GM19025 (cell line): ENCODE results near the gene PLXND1.

Experiments used
- ATAC-seq: cut with Tn5 transposase; IDR thresholded peaks from one replicate; pipeline ENCODE4 v1.9.1; 2021; ENCODE audit warnings: mild to moderate bottlenecking, low read depth, moderate library complexity; ENCODE audit not compliant: unreplicated experiment

The PLXND1 gene

DNA sequence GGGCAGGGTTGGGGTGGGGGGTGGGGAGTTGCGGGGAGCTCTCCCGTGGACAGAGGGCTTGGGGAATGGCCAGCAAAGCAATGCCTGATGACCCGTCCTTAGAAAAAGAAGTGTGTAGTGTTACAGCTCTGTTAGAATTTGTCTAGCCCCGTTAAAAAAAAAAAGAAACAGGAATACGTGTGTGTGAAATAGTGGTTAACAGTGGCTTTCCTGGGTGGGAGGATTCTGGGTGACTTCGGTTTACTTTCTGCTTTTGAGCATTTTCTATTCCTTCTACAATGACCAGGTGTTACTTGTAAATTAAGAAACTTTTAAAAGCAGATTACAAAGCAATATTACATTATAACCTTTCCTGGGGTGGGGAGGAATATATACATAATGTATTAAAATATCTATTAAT is 38.5 kb downstream of the PLXND1 start:
- ATAC-seq, result no peak

DNA sequence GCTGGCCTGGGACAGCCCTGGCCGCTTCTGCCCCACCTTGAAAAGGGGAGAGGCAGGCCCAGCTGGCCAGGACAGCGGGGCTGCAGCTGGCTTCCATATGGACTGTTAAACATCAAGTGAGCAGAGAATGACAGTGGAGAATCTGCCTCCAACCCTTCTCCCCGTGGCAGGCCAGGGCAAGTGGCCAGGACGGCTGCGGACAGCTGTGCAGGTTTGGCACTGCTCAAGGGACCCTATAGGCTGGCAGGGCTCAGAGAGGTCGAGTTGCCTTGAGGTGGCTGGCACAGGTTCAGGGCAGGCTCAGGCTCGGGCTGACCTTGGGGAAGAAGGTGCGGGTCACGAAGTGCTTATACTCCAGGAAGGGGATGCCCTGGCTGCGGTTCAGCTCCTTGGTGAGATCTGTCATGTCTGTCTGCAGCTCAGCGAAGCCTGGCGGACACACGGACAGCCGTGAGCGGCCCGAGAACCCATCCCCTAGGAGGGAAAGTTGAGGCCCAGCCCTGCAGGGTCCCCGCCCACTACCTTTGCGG is 39.2 kb downstream of the PLXND1 start:
- ATAC-seq, result no peak

DNA sequence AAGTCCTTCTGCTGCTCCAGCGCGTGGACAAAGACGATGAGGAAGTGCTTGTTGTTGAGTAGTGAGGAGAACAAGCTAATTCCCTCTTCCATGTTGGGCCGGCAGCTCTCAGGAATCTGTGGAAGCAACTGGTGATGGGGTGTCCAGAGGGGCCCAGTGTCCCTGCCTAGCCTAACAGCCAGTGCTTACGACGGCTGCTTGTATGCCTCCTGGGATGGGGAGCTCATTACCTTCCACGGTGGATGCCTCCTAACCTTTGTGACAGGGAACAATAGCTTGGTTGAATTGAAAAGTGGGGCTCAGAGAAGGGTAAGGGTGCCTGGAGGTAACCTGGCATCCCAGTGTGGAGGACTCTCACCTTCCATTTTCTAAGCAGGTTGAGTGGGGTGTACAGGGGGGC is 40.6 kb downstream of the PLXND1 start:
- no peak for ATAC-seq

DNA sequence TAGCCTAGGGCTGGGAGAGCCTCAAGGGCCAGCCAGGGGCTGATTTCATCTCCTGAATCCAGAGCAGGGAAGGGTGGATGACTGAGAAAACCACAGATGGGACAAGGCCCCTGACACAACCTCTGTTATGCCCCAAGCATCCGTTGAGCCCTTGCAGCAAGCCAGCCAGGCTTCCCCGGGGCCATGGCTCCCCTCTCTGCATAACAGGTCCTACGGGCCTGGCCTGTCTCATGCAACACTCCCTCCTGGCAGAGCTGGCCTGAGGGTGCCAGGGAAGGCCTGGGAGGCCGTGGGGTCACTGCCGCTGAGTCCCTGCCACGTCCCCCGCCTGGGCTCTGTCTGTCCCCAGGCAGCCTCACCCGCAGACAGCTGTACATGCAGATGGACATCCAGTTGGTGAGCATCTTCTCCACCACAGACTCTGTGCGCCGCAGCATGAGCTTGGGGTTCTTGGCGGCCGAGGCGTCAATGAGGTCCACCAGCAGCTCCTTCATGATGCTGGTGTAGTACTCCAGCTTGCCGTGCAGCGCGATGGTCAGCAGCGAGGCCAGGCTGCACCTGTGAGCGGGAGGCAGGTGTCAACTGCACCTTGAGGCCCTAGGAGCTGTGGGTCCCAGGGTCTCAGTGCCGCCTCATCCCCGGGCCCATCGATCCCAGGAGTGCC is 41.4 kb downstream of the PLXND1 start:
- ATAC-seq, result no peak

DNA sequence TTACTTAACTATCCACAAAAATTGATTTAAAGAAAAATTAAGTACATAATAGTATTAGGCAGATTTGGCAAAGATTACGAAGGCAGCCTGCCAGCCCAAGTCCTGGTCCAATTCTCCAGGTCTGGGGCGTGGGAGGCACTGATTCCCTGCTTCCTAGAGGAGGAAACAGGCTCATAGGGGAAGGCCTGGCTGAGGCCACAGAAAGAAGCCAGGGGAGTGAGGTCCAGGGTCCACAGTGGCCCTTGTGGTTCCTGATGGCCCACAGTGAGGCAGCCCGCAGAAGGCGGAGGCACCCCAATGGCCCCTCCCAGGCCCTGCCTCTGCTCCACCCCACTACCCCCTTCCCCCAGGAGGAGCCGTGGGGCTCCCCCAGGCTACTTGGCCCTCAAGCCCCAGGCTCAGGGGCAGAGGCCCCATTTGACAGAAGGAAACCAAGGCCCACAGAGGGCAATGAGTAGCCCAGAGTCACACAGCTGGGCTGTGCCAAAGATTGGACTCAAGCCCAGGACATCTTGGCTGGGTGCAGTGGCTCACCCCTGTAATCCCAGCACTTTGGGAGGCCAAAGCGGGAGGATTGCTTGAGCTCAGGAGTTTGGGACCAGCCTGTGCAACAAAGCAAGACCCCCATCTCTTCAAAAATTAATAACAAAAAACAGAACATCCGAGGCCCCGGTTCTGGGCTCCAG is 42.5 kb downstream of the PLXND1 start:
- ATAC-seq, result no peak

DNA sequence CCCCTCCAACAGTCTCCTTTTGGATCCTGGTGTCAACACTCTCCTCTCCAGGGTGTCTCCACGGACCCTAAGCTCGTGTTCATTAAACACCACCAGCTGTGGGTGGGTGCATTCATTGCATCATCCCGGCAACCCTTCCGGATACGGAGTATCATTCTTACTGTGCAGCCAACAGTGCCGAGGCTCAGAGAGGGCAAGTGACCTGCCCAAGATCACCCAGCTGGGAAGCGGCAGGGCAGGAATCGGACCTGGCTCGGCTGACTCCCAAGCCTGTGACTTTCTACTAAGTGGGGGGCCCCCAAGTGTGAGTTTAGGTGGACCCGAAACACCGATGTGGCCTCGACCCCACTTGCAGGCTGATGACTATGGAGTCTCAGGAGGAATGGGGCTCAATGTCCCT is 43.1 kb downstream of the PLXND1 start:
- ATAC-seq, result no peak

DNA sequence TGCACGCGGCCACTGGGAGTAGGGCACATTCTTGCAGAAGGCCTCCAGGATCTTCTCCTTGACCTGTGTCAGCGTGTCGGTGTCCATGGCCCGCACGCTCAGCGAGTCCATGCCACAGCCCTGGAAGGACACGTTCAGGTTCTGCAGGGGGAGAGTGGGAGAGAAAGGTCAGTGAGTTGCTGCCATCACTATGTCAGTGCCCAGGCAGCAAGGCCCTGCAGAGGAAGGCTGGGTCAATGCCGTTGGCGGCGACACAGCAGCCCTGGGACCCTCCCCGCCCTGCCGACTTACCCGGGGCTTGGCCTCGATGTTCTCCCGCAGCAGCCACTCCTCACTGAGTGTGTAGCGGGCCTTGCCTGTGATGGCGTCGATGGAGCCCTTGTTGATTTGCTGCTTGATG is 43.7 kb downstream of the PLXND1 start:
- no peak for ATAC-seq

DNA sequence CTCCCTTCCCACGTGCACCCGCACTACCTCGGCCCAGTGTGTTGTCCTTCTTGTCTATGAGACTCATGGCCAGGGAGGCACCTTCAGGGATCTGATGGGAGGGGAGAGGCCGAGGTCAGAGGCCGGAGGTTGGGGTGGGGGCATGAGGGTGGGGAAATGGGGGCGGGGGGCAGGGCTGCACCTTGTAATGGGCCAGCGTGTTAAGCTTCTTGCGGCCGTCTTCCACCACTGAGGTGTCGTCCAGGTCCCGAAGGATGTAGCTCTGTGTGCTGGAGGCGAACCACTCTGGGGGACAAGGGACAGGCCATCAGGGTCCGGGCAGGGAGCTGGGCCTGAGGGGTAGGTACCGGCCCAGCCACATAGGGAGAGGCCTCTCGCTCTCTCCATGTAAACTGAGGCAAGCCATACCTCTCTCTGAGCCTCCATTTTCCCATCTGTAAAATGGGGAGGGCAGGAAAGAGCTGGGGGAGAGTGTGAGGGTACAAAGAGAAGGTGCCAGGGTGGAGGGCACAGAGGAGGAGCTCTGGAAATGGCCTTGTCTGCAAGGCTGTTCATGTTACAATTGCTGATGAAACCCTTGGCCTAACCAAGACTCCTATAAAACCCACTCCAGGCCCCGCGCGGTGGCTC is 44.7 kb downstream of the PLXND1 start:
- ATAC-seq, result no peak

DNA sequence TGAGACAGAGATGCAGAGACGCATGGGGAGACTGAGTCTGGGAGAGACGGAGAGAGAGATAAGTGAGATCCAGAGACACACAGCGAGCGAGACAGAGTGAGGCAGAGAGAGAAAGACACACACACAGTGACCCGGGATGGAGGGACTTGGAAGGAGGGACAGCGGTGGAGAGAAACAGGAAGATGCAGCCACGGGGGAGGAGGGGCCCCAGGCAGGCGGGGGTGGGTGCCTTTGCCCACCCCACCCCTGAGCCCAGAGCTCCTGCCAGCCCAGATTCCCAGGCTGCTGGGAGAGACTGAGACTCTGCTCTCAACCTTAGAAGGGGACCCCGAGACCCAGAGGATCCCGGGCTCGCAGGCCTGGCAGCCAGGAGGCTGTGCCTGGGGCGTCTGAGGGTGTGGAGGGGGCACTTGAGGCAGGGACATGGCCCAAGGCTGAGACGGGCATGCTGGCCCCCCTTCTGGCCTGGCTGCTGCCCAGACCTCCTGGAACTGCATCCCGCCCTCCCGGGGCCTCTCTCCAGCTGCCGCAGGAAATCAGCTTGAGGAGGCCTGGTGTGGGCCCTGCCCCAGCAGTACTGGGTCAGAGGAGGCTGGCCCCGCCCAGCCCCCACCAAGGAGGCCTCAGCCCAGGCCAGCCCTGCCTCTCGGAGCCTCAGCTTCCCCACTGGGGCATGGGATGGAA is 45.4 kb downstream of the PLXND1 start:
- ATAC-seq, result no peak

DNA sequence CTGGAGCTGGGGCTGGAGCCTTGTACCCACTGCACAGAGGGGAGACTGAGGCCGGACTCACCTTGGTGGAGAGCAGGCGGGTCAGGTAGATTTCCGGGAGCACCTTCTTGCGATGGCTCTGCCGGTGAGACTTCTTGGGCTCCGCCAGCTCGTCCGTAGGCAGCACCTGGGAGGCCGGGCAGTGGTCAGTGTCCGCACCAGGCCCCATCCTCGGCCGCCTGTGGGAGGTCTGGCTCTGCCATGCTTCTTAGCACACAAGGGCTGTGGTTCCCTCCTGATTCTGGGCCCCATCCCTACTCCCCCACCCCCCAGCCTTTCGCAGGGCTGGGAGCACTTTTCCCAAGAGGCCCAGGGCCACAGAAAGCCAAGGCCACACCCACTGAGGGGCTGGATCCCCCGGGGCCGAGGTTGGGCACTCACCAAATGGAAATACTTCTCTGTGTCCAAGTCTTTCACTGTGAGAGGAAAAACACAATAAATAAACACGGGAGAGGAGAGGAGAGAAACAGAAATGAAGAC is 46.1 kb downstream of the PLXND1 start:
- no peak for ATAC-seq

DNA sequence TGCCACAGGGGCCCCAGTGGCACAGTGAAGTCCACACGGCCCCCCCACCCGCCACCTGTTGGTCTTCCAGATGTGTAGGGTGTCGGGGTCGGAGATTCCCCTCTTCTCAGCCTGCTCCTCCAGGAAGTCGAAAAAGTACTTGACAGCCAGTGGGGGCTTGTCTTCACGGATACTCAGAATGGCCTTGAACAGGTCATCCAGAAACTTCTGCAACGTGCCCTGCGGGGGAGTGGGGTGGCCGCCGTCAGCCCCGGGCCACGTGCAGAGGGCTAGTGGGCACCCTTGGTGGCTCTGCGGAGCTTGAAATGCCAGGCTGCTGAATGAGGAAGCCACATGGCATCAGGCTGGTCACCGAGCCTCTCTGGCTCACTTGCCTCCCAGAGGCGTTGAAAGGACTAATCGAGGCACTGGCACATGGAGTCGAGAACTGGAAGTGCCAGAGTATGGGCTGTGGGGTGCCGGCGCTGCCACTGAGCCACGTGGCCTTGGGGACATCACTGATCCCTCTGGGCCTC is 46.9 kb downstream of the PLXND1 start:
- ATAC-seq, result no peak

DNA sequence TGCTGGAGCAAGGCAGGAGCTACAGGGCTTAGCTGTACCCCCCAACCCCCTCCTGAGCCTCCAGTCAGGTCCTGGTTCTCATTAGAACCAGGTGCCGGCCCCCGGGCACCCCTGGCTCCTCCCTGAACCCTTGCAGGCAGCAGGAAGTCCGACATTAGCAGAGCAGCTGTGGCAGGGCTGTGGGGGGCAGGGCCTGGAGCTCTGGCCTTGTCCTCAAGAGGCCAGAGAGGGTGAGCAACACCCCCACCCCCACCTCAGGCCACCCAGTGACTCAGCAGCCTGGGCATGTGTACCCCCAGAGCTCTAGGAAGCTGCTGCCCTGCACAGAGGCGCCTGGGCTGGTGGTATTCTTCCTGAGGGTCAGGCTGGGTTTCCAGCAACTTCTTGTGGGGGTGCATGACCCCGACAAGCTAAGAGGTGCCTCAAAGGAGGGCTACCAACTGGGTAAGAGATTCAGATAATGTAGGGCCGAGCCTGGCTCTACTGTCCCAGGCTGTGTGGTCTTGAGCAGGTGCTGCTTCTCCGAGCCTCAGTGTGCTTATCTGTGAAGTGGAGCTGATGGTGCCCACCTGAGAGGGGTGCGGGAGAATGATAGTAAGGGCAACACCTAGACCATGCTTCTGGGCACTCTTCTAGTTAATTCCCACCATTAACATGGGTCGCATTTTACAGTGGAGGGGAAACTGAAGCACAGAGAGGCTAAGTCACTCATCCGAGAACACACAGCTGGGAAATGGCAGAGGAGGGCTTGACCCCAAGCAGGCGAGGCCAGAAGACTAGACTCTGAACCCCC is 47.5 kb downstream of the PLXND1 start:
- no peak for ATAC-seq

DNA sequence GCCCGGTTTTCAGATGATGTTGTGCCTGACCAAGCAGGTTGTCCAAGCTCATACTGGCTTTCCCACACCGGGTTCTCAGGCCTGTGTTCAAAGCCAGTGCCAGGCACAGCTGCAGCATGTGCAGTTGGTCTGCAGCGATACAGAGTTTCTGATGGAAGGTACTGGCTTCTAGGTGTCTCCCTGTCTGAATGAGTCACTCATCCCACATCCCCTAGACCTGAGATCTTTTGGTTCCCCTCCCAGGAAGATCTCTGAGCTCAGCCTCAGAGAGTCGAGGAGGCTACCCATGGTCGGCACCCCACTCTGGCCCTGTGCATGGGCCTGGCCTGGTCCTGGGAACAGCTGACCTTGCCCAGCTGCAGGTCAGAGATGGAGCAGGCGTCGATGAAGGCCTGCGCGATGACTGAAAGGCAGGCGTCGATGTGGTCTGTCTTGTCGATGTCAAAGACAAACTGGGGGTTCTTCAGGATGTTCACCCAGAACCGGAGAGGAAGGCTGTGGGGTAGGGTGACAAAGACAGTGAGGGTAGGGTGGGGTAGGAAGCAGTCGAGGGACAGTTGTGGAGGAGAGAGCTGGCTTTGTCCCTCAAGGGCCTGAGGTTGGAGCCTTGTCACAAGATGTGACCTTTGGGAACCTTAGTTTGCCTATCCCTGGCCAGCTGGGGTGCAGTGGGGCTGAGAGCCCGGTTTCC is 48.2 kb downstream of the PLXND1 start:
- ATAC-seq, result no peak

DNA sequence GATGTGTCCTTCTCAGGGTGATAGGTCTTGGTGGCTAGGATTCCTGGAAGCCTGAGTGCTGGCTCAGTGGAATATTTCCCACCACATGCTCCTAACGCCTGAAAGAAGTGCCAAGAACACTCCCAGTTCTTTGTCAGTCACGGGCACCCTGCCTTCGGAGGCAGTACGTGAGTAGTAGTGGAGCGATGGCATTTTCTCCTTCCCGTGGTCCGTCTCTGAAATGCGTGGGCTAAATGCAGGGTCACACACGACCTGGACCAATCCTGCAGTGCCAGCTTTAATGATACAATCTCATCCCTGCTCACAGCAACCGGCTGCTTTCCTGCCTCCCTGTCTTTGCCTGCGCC is 49.0 kb downstream of the PLXND1 start:
- ATAC-seq, result no peak

DNA sequence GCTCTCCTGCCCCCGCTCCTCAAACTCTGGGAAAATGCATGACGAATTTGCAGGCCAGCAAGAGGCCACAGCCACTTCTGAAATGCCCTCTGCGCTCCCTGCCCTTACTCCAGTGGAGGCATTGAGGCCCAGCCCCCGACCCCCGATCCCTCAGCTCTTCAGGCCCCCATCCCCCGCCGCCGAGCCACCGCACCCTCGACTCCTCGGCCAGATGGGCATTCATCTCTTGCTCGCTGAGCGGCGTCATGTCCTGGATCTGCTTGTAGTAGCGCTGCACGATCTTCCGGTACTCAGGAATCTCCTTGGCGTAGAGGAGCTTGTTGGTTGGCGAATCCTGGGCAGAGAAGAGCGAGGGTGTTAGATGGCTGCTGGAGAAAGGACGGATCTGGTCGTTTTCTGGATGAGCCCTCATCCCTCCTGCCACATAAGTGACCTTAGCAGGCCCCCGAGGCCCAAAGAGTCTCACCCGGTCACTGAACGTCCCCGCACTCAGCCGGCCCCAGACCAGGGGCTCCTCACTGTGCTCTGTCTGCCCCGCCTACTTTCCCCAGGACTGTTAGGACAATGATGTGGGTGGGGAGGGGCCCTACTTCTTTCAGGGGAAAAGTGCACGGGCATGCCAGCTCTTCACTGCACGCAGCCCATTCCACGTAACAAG is 49.5 kb downstream of the PLXND1 start:
- no peak for ATAC-seq

DNA sequence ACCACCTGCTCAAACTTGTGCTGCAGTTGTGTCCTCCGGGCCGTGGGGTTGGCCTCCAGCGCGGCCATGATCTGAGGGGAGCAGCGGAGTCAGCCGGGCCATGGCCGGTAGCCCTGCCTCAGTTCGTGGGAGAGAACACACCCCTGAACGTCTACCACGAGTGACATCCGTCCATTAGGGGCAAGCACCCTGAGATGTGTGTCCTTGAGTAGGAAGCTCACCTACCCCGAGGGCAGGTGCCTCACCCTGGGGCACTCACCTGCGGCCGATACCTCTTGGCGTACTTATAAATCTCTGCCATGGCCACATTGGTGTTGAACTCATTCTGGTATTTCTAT is 50.1 kb downstream of the PLXND1 start:
- ATAC-seq, result no peak

DNA sequence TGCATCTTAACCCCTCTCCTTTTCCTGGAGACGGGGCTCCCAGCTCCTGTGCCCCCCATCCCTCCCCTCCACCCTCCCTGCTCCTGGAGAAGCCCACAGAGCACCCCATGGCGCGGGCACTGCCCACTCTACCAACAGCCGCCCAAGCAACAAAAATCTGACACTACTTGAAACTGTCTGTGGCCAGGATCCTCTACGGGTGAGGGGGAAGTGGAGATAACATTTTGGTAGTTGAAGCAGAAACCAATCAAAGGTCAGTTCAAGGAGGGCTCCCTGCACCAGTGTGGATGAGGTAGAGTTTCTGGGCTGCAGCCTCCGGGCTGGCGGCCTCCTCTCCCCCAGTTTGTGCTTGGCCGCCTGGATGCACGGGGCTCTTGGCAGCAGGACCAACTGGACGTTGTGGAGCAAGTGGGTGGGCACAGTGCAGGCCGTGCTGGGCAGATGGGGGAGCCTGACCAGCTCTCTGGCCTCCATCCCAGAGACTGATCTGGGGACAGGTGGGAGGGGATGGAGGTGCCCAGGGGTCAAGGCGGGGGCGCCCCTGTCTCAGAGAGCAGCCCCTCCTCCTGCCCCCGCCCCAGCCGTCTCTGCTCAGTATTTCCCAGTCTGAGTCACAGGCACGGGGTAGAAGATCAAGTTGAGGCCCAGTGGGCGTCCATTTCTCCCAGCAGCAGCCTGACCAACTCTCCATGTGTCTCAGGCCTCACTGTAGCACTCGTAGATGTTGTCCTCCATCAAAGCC is 50.7 kb downstream of the PLXND1 start:
- ATAC-seq, result no peak

DNA sequence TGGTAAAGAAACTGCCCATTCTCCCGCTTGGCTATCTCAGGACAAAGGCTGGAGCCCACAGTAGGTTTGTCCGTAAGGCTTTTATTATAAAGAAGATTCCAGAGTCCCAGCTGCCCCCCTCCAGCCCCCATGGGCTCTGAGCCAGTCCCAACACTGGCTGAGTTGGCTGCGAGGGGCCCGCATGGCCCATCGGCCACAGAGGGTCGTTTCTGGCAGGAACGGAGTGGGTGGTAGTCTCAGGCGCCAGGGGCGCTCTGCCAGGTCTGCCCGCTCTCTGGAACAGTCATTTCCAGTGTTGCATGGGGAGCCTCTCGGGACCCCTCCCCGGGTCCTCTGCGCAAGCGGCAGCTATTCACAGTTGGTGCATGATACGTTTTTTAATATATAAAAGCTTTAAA is 51.3 kb downstream of the PLXND1 start:
- no peak for ATAC-seq
